C4-2B (cell line): ENCODE measurements around the gene NPTXR.

Experiments used
- H3K27ac ChIP-seq: fragments of 450-650 bp; 2 replicates; pipeline ENCODE4 v1.5.1; 2017
- CTCF ChIP-seq: fragments of 450-650 bp; conservative IDR thresholded peaks from 2 replicates; pipeline ENCODE4 v1.5.1; 2017; ENCODE audit warnings: mild to moderate bottlenecking
- ZFX ChIP-seq: fragments of 450-650 bp; IDR thresholded peaks from 2 replicates; pipeline ENCODE4 v1.6.1; 2017

NPTXR gene

GRCh38 chr22:38843657-38844314 is at the start of gene NPTXR:
Gene NPTXR, minus strand, starts transcription at chr22:38844028.
- no peak for TF ChIP-seq ZFX
- TF ChIP-seq CTCF = no peak; the same call in 1 of the 2 replicates
- H3K27ac ChIP-seq = peak within 1 kb of the TSS; percentile 59

GRCh38 chr22:38891256-38891655 is 47.4 kb upstream of the NPTXR start:
- TF ChIP-seq CTCF (no peak), ZFX (no peak)
- no peak overlapping the region for H3K27ac ChIP-seq

- no peak overlapping the region for H3K27ac ChIP-seq
- TF ChIP-seq CTCF (no peak), ZFX (no peak)
Measured at GRCh38 chr22:38890377-38890776, 46.5 kb upstream of the NPTXR start.

- no peak overlapping the region for H3K27ac ChIP-seq
- TF ChIP-seq CTCF (no peak), ZFX (no peak)
Measured at GRCh38 chr22:38886333-38886732, 42.5 kb upstream of the NPTXR start.

GRCh38 chr22:38882972-38883622 is 39.3 kb upstream of the NPTXR start:
- no peak for TF ChIP-seq ZFX
- TF ChIP-seq CTCF = no peak
- H3K27ac ChIP-seq = no peak overlapping the region

- peak overlapping the region; percentile 9; the same call in 1 of the 2 replicates for H3K27ac ChIP-seq
Measured at GRCh38 chr22:38881997-38882879, 38.4 kb upstream of the NPTXR start.

More at GRCh38 chr22:38881997-38882879, 38.4 kb upstream of the NPTXR start:
- TF ChIP-seq CTCF = no peak
- no peak for TF ChIP-seq ZFX
